WTC11 (cell line): ENCODE measurements around the gene NLGN1. TPM values are rescaled to one million over a fixed set of nuclear protein-coding genes. Genes with fewer than 3 reads are reported as not detected.

Experiments used
- ATAC-seq: fragments of 200-7000 bp; cut with Tn5 transposase; 2 replicates; pipeline ENCODE4 v1.10.0; 2021; ENCODE audit warnings: mild to moderate bottlenecking, moderate library complexity
- CTCF ChIA-PET: fragments of 300-600 bp; sonication (Branson Sonifier 250); formaldehyde crosslinking; loops from one replicate; lab custom pipeline; 2021; ENCODE audit warnings: antibody characterized with exemption; lab: Charles Lee
- POLR2A ChIA-PET: fragments of 350-600 bp; sonication (Branson Sonifier 250); formaldehyde crosslinking; loops from one replicate; lab custom pipeline; 2021; ENCODE audit warnings: antibody characterized with exemption; lab: Charles Lee
- DNase-seq: peaks from one replicate; pipeline ENCODE4 v3.0.0; 2021; ENCODE audit warnings: low spot score
- H3K27ac Mint-ChIP-seq: 2 replicates; pipeline ENCODE4 v1.8.0; 2021; ENCODE audit warnings: mixed read lengths
- H3K27me3 Mint-ChIP-seq: 2 replicates; pipeline ENCODE4 v1.8.0; 2021; ENCODE audit warnings: low read depth, mild to moderate bottlenecking, moderate library complexity, mixed read lengths
- H3K36me3 Mint-ChIP-seq: 2 replicates; pipeline ENCODE4 v1.8.0; 2021; ENCODE audit warnings: mixed read lengths
- H3K4me1 Mint-ChIP-seq: 2 replicates; pipeline ENCODE4 v1.8.0; 2022; ENCODE audit warnings: mixed read lengths
- H3K4me3 Mint-ChIP-seq: 2 replicates; pipeline ENCODE4 v1.8.0; 2021; ENCODE audit warnings: mild to moderate bottlenecking, moderate library complexity, mixed read lengths
- H3K9me3 Mint-ChIP-seq: 2 replicates; pipeline ENCODE4 v1.8.0; 2021; ENCODE audit warnings: mixed read lengths
- ARID4B ChIP-seq: sonication (generic); formaldehyde crosslinking; IDR thresholded peaks from 2 replicates; pipeline ENCODE4 v1.8.0; 2023; ENCODE audit warnings: missing genetic modification reagents, mild to moderate bottlenecking, borderline replicate concordance
- ATF6 ChIP-seq: sonication (generic); formaldehyde crosslinking; IDR thresholded peaks from 2 replicates; pipeline ENCODE4 v1.8.1; 2023; ENCODE audit warnings: mild to moderate bottlenecking, missing genetic modification reagents
- CREM ChIP-seq: sonication (generic); formaldehyde crosslinking; IDR thresholded peaks from 2 replicates; pipeline ENCODE4 v1.8.1; 2022; ENCODE audit warnings: mild to moderate bottlenecking, missing genetic modification reagents, moderate library complexity
- ELF4 ChIP-seq: sonication (generic); formaldehyde crosslinking; IDR thresholded peaks from 2 replicates; pipeline ENCODE4 v1.8.1; 2022; ENCODE audit warnings: low read depth, mild to moderate bottlenecking, moderate library complexity, missing genetic modification reagents
- FOXJ3 ChIP-seq: sonication (generic); formaldehyde crosslinking; IDR thresholded peaks from 2 replicates; pipeline ENCODE4 v1.9.0; 2021; ENCODE audit warnings: missing genetic modification reagents, mild to moderate bottlenecking, borderline replicate concordance
- FOXP1 ChIP-seq: sonication (generic); formaldehyde crosslinking; IDR thresholded peaks from 2 replicates; pipeline ENCODE4 v1.8.0; 2022; ENCODE audit warnings: missing genetic modification reagents, mild to moderate bottlenecking, moderate library complexity, borderline replicate concordance
- GRHL2 ChIP-seq: fragments of 250-450 bp; sonication (Bioruptor Pico); IDR thresholded peaks from 2 replicates; pipeline ENCODE4 v1.8.0; 2022; ENCODE audit warnings: mild to moderate bottlenecking, moderate library complexity; ENCODE audit not compliant: insufficient replicate concordance, severe bottlenecking
- GTF2I ChIP-seq: fragments of 250-450 bp; sonication (Bioruptor Pico); conservative IDR thresholded peaks from 2 replicates; pipeline ENCODE4 v1.4.0; 2021; ENCODE audit warnings: mild to moderate bottlenecking
- OVOL2 ChIP-seq: fragments of 250-450 bp; sonication (Bioruptor Pico); IDR thresholded peaks from 2 replicates; pipeline ENCODE4 v1.9.0; 2021; ENCODE audit warnings: mild to moderate bottlenecking, borderline replicate concordance
- PRDM15 ChIP-seq: sonication (generic); formaldehyde crosslinking; IDR thresholded peaks from 2 replicates; pipeline ENCODE4 v1.8.0; 2022; ENCODE audit warnings: missing genetic modification reagents
- RORB ChIP-seq: fragments of 250-450 bp; sonication (Bioruptor Pico); IDR thresholded peaks from 2 replicates; pipeline ENCODE4 v1.9.0; 2021; ENCODE audit warnings: mild to moderate bottlenecking
- SOX15 ChIP-seq: fragments of 250-450 bp; sonication (Bioruptor Pico); IDR thresholded peaks from 2 replicates; pipeline ENCODE4 v1.9.0; 2021; ENCODE audit warnings: mild to moderate bottlenecking
- USF2 ChIP-seq: sonication (generic); formaldehyde crosslinking; IDR thresholded peaks from 2 replicates; pipeline ENCODE4 v1.8.1; 2023; ENCODE audit warnings: mild to moderate bottlenecking, missing genetic modification reagents, moderate library complexity
- ZNF232 ChIP-seq: sonication (generic); formaldehyde crosslinking; IDR thresholded peaks from 2 replicates; pipeline ENCODE4 v1.8.0; 2022; ENCODE audit warnings: mild to moderate bottlenecking, missing genetic modification reagents
- total RNA-seq: library from RNA; stranded (reverse); gene quantifications from 3 replicates; pipeline ENCODE4 v1.2.3, GENCODE V29; 2021

Gene NLGN1
- total RNA-seq, 1 experiment from 2014 or later, result 12.4 TPM

GRCh38 chr3:174317005-174317404, 919.5 kb downstream of the NLGN1 start:
- H3K27me3 Mint-ChIP-seq, result no peaks in the 10 kb centered on the region; the same call in 1 of the 2 replicates
- no peak for TF ChIP-seq SOX15 (CRISPR knock-in tag)
- no peak for TF ChIP-seq CREM (CRISPR knock-in tag)
- no peak for TF ChIP-seq ELF4 (CRISPR knock-in tag)
- TF ChIP-seq ZNF232 (CRISPR knock-in tag), result no peak
- no peak for TF ChIP-seq RORB (CRISPR knock-in tag)
- H3K9me3 Mint-ChIP-seq, result peaks cover 23% of the 10 kb centered on the region
- H3K4me1 Mint-ChIP-seq, result peaks cover 17% of the 10 kb centered on the region
- POLR2A ChIA-PET, result no interaction called here
- DNase-seq (no peak), ATAC-seq (no peak)
- H3K36me3 Mint-ChIP-seq, result peaks cover 19% of the 10 kb centered on the region
- H3K27ac Mint-ChIP-seq, result no peak overlapping the region
- CTCF ChIA-PET, result no interaction called here
- no peak overlapping the region for H3K4me3 Mint-ChIP-seq

GRCh38 chr3:174318181-174318580, 920.6 kb downstream of the NLGN1 start:
- peaks cover 19% of the 10 kb centered on the region for H3K36me3 Mint-ChIP-seq
- TF ChIP-seq GRHL2 (CRISPR knock-in tag) (no peak), ATF6 (CRISPR knock-in tag) (no peak), ARID4B (CRISPR knock-in tag) (no peak), FOXP1 (CRISPR knock-in tag) (no peak), PRDM15 (no peak), OVOL2 (no peak), USF2 (CRISPR knock-in tag) (no peak), ELF4 (CRISPR knock-in tag) (no peak), GTF2I (CRISPR knock-in tag) (no peak), FOXJ3 (CRISPR knock-in tag) (no peak)
- ChIA-PET POLR2A (no interaction called here), CTCF (no interaction called here)
- ATAC-seq (no peak), DNase-seq (no peak)
- peaks cover 17% of the 10 kb centered on the region for H3K4me1 Mint-ChIP-seq
- peaks cover 22% of the 10 kb centered on the region for H3K9me3 Mint-ChIP-seq
- no peak overlapping the region for H3K27ac Mint-ChIP-seq
- no peaks in the 10 kb centered on the region; the same call in 1 of the 2 replicates for H3K27me3 Mint-ChIP-seq
- no peak overlapping the region for H3K4me3 Mint-ChIP-seq
